GM23338 (cell line): ENCODE results near the gene ART1.

Experiments used
- CREB1 ChIP-seq: fragments of 250-450 bp; sonication (Bioruptor Pico); IDR thresholded peaks from 2 replicates; pipeline ENCODE4 v1.5.0; 2020; ENCODE audit warnings: low read depth, mild to moderate bottlenecking, moderate library complexity
- CTCF ChIP-seq, 2 experiments: fragments of 200-600 bp in 1 of 2; sonication (generic) in 1 of 2; conservative IDR thresholded peaks; 2 replicates each; pipeline versions ENCODE4 v1.5.1 to v1.6.1; 2016 to 2017; ENCODE audit warnings: antibody characterized with exemption in 2 of 2, low read depth in 2 of 2, mild to moderate bottlenecking in 2 of 2, moderate library complexity in 1 of 2
- ETS1 ChIP-seq: IDR thresholded peaks from 2 replicates; pipeline ENCODE4 v1.6.1; 2016; ENCODE audit warnings: antibody characterized with exemption
- EZH2 ChIP-seq: fragments of 200-600 bp; sonication (generic); IDR thresholded peaks from one replicate; pipeline ENCODE4 v1.8.0; 2017; ENCODE audit warnings: antibody characterized with exemption, mild to moderate bottlenecking, low read depth; ENCODE audit not compliant: unreplicated experiment
- EZH2phosphoT487 ChIP-seq: fragments of 200-600 bp; sonication (generic); IDR thresholded peaks from one replicate; pipeline ENCODE4 v1.8.1; 2018; ENCODE audit warnings: antibody characterized with exemption; ENCODE audit not compliant: unreplicated experiment
- JUNB ChIP-seq: IDR thresholded peaks from one replicate; pipeline ENCODE4 v1.6.1; 2016; ENCODE audit warnings: antibody characterized with exemption; ENCODE audit not compliant: unreplicated experiment
- NANOG ChIP-seq: IDR thresholded peaks from 2 replicates; pipeline ENCODE4 v1.6.1; 2016; ENCODE audit warnings: antibody characterized with exemption, borderline replicate concordance
- POLR2AphosphoS5 ChIP-seq: IDR thresholded peaks from 2 replicates; pipeline ENCODE4 v1.6.1; 2016; ENCODE audit warnings: antibody characterized with exemption, low read depth
- REST ChIP-seq: IDR thresholded peaks from one replicate; pipeline ENCODE4 v1.6.1; 2018; ENCODE audit warnings: antibody characterized with exemption; ENCODE audit not compliant: unreplicated experiment
- STAT1 ChIP-seq: IDR thresholded peaks from one replicate; pipeline ENCODE4 v1.6.1; 2016; ENCODE audit warnings: antibody characterized with exemption; ENCODE audit not compliant: unreplicated experiment
- ZNF114 ChIP-seq: fragments of 250-450 bp; sonication (Bioruptor Pico); IDR thresholded peaks from 2 replicates; pipeline ENCODE4 v1.5.0; 2020; ENCODE audit warnings: mild to moderate bottlenecking, moderate library complexity
- ZNF331 ChIP-seq: fragments of 250-450 bp; sonication (Bioruptor Pico); IDR thresholded peaks from 2 replicates; pipeline ENCODE4 v1.5.0; 2020; ENCODE audit warnings: low read depth, mild to moderate bottlenecking, moderate library complexity
- ZNF462 ChIP-seq: fragments of 250-450 bp; sonication (Bioruptor Pico); IDR thresholded peaks from 2 replicates; pipeline ENCODE4 v1.5.0; 2020; ENCODE audit warnings: mild to moderate bottlenecking, moderate library complexity

GRCh38 chr11:3659595-3660515 lies 14.9 kb downstream of the ART1 start:
- TF ChIP-seq CTCF (conservative IDR thresholded peaks at IDR 0.05; ENCODE audit: low read depth in 2 of 2): no peak
- no peak for TF ChIP-seq CREB1 (CRISPR knock-in tag)
- no peak for TF ChIP-seq ETS1
- no peak for TF ChIP-seq POLR2AphosphoS5
- TF ChIP-seq STAT1: no peak
- TF ChIP-seq EZH2: no peak
- no peak for TF ChIP-seq EZH2phosphoT487
- no peak for TF ChIP-seq ZNF331 (CRISPR knock-in tag)
- TF ChIP-seq REST: no peak
- TF ChIP-seq JUNB: no peak
- TF ChIP-seq ZNF114 (CRISPR knock-in tag): no peak
- no peak for TF ChIP-seq NANOG
- TF ChIP-seq ZNF462: no peak
